ENCODE measurements around the gene SSR4. TPM values are rescaled to one million over a fixed set of nuclear protein-coding genes. Genes with fewer than 3 reads are reported as not detected.

Gene SSR4
- total and polyA plus RNA-seq, 2 donors (not counting 1 experiment from before 2014, with no cell fraction given): 141 to 144 TPM

GRCh38 chrX:153799326-153799725 is 4.9 kb downstream of the SSR4 start:
- Histone ChIP-seq H3K9ac (ENCODE audit: insufficient read depth, low read length) (no peak overlapping the region), H3K4me1 (ENCODE audit: control insufficient read depth, extremely low read depth, insufficient read depth, low read length) (peaks cover 3% of the 10 kb centered on the region), H3K27ac (ENCODE audit: insufficient read depth, low read length) (no peak overlapping the region), H3K27me3 (ENCODE audit: control insufficient read depth, insufficient read depth, low read length) (no peaks in the 10 kb centered on the region), H4K20me1 (ENCODE audit: control insufficient read depth, extremely low read depth, insufficient read depth, low read length) (no peaks in the 10 kb centered on the region), H3K36me3 (ENCODE audit: control insufficient read depth, insufficient read depth, low read length) (peaks cover 8% of the 10 kb centered on the region), H3K9me3 (ENCODE audit: control insufficient read depth, insufficient read depth, low read depth, low read length) (no peaks in the 10 kb centered on the region), H2AFZ (ENCODE audit: low read length) (no peak overlapping the region), H3K79me2 (ENCODE audit: control insufficient read depth, insufficient read depth, low read length) (peaks cover 18% of the 10 kb centered on the region), H3K4me3 (replicated peaks in 1 of 4; ENCODE audit: control extremely low read depth in 1 of 4, insufficient read depth in 1 of 4, low read depth in 3 of 4, low read length in 4 of 4) (no peak overlapping the region), H3K4me2 (ENCODE audit: extremely low read depth, insufficient read depth, low read length) (no peak overlapping the region)
- no peak for DNase-seq (ENCODE audit: low read depth in 2 of 2)
- TF ChIP-seq CTCF (conservative IDR thresholded peaks at IDR 0.05 in 1 of 2, IDR thresholded peaks at IDR 0.05 in 1 of 2; ENCODE audit: low read depth in 1 of 2, low read length in 2 of 2): no peak
- no peak for TF ChIP-seq EZH2 (IDR thresholded peaks at IDR 0.05; ENCODE audit: low read length, missing control alignments)

GRCh38 chrX:153800177-153800722 is 5.8 kb downstream of the SSR4 start:
- Histone ChIP-seq H3K9ac (ENCODE audit: insufficient read depth, low read length) (no peak overlapping the region), H3K4me3 (replicated peaks in 1 of 4; ENCODE audit: control extremely low read depth in 1 of 4, insufficient read depth in 1 of 4, low read depth in 3 of 4, low read length in 4 of 4) (no peak overlapping the region), H3K4me2 (ENCODE audit: extremely low read depth, insufficient read depth, low read length) (no peak overlapping the region), H3K79me2 (ENCODE audit: control insufficient read depth, insufficient read depth, low read length) (peaks cover 14% of the 10 kb centered on the region), H3K27ac (ENCODE audit: insufficient read depth, low read length) (no peak overlapping the region), H3K27me3 (ENCODE audit: control insufficient read depth, insufficient read depth, low read length) (no peaks in the 10 kb centered on the region), H2AFZ (ENCODE audit: low read length) (no peak overlapping the region), H3K36me3 (ENCODE audit: control insufficient read depth, insufficient read depth, low read length) (peaks cover 8% of the 10 kb centered on the region), H3K4me1 (ENCODE audit: control insufficient read depth, extremely low read depth, insufficient read depth, low read length) (peaks cover 3% of the 10 kb centered on the region), H4K20me1 (ENCODE audit: control insufficient read depth, extremely low read depth, insufficient read depth, low read length) (no peaks in the 10 kb centered on the region), H3K9me3 (ENCODE audit: control insufficient read depth, insufficient read depth, low read depth, low read length) (no peaks in the 10 kb centered on the region)
- no peak for TF ChIP-seq EZH2 (IDR thresholded peaks at IDR 0.05; ENCODE audit: low read length, missing control alignments)
- TF ChIP-seq CTCF (conservative IDR thresholded peaks at IDR 0.05 in 1 of 2, IDR thresholded peaks at IDR 0.05 in 1 of 2; ENCODE audit: low read depth in 1 of 2, low read length in 2 of 2): no peak
- DNase-seq (ENCODE audit: low read depth in 2 of 2): no peak

- no peaks in the 10 kb centered on the region for H4K20me1 ChIP-seq (ENCODE audit: control insufficient read depth, extremely low read depth, insufficient read depth, low read length)
- H3K4me1 ChIP-seq (ENCODE audit: control insufficient read depth, extremely low read depth, insufficient read depth, low read length): peaks cover 2% of the 10 kb centered on the region
- H3K27ac ChIP-seq (ENCODE audit: insufficient read depth, low read length): no peak overlapping the region
- no peak overlapping the region for H3K4me2 ChIP-seq (ENCODE audit: extremely low read depth, insufficient read depth, low read length)
- no peak overlapping the region for H3K4me3 ChIP-seq (replicated peaks in 1 of 4; ENCODE audit: control extremely low read depth in 1 of 4, insufficient read depth in 1 of 4, low read depth in 3 of 4, low read length in 4 of 4)
- no peak overlapping the region for H2AFZ ChIP-seq (ENCODE audit: low read length)
- H3K9ac ChIP-seq (ENCODE audit: insufficient read depth, low read length): no peak overlapping the region
- no peak for DNase-seq (ENCODE audit: low read depth in 2 of 2)
- no peak for TF ChIP-seq CTCF (conservative IDR thresholded peaks at IDR 0.05 in 1 of 2, IDR thresholded peaks at IDR 0.05 in 1 of 2; ENCODE audit: low read depth in 1 of 2, low read length in 2 of 2)
- no peak for TF ChIP-seq EZH2 (IDR thresholded peaks at IDR 0.05; ENCODE audit: low read length, missing control alignments)
- H3K9me3 ChIP-seq (ENCODE audit: control insufficient read depth, insufficient read depth, low read depth, low read length): no peaks in the 10 kb centered on the region
- peaks cover 8% of the 10 kb centered on the region for H3K36me3 ChIP-seq (ENCODE audit: control insufficient read depth, insufficient read depth, low read length)
- H3K79me2 ChIP-seq (ENCODE audit: control insufficient read depth, insufficient read depth, low read length): peaks cover 9% of the 10 kb centered on the region
- no peaks in the 10 kb centered on the region for H3K27me3 ChIP-seq (ENCODE audit: control insufficient read depth, insufficient read depth, low read length)
These were observed 6.3 kb downstream of the SSR4 start for GRCh38 chrX:153800746-153801145.

Measured in fibroblast of lung (primary cell).